Right forelimb (tissue), 1 donor: ENCODE measurements around the gene ATG9A.

Experiments used
- DNase-seq: peaks from one replicate; pipeline ENCODE4 v3.0.0-alpha.2; 2018

Gene ATG9A

GRCh38 chr2:219175928-219176817 lies 53.3 kb downstream of the ATG9A start:
- no peak for DNase-seq

DNA sequence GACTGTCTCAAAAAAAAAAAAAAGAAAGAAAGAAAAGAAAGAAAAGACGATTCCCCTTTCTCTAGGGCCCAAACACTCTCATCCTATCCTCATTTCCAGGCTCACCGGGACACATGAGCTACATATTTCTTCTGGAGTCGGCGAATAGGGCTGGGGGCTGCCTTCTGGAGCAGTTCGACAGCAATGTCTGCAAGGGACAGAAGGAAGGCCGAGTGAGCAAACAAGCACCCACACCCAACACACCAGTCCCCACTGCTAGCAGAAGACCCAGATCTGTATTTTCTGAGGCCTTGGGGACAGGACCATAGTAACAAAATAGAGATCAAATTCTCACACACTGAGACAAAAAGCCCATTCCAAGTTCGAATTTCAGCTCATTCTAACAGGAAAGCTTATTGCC lies 54.0 kb downstream of the ATG9A start:
- DNase-seq: no peak

DNA sequence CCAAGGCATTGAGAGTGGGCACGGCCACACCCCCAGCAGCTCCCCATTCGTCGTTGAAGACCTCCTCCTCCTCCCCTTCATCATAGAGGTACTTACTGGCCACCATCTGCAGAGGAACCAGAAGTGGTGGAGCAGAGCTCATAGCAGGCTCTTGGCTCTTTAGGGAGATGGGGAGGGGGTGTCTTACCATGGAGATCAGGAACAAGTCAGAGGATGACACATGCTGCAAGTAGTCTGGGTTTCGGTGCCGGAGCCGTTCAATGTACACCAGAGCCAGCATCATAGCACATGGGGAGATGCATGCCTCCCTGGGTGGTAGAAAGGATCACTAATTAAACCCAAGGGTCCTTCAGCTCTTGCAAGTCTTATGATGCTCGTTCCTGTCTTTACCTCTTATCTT lies 54.6 kb downstream of the ATG9A start:
- no peak for DNase-seq

DNA sequence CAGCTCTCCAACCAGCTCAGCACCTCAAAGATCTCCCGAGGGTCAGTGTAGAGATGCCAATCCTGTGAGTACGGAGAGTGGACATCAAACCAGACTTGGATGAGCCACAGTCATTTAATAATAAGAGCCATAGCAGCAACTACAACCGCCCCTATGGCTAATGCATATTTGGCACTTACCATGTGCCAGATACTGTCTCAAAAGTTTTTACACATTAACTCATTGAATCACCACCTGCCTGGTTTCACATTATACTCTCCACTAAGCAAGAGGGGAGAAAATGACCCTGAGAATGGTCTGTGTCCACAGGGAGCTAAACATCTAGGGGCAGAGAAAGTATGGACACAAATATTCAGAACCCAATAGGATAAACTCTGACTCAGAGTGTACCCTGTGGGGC lies 55.3 kb downstream of the ATG9A start:
- DNase-seq: no peak

- no peak for DNase-seq
Observed at GRCh38 chr2:219173176-219173575, 56.3 kb downstream of the ATG9A start.

DNA sequence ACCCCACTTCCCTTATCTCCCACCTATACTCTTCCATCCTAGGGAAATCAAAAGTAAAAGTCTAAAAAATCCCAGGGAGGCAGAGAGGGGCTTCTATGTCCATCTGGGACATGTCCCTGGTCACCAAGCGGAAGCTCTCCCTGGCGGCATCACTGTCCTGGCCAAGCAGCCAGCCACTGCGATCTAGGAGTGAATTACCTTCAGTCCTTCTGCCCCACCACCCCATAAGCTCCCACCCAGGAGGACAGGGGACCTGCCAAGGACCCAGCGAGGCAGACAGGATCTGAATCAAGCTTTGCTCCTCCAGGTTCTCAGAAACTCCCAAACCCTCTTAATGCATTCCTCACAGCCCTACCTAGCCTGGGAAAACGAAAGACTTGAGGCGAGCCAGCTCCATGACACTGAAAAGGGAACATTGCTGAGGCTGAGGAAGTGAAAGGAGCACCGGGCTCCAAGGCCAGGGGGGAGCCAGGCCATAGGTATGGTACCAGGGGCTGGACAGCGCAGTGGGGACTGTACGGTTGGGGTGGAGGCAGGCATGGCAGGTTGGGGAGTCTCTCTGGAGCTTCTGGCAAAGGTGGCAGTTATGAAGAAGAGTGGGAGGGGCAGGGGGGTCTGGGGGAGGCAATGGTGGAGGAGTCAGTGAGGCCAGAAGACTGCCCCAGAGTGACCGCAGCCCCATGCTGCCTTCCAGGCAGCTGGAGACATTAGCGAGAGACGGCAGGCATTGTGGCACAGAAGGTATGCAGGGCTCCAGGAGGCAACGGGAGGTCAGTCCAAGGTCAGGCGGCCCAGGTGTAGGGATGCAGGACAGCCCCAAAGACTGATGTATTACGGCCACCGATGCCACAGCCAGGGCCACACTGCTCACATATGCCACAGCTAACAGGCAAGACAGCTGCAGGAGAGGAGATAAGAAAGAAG lies 56.9 kb downstream of the ATG9A start:
- no peak for DNase-seq

DNA sequence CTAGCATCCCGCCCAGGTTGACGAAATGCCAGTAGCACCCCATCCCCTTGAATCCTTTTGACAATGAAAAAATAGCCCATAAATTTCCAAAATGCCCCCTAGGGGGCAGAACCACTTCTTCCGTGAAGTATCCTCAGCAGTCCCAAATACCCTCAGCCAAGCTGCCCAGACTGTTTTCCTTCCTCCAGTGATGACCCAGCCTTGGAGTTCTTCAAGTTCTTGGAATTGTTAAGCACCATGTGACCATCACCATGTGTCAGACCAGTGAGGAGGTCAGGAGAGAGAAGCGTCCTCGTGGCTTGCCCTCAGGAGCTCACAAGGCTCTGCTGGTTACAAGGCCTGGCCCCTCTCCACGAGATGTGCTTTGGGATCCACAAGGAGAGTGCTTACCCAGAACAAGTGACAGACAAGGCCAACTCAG lies 58.2 kb downstream of the ATG9A start:
- no peak for DNase-seq

DNA sequence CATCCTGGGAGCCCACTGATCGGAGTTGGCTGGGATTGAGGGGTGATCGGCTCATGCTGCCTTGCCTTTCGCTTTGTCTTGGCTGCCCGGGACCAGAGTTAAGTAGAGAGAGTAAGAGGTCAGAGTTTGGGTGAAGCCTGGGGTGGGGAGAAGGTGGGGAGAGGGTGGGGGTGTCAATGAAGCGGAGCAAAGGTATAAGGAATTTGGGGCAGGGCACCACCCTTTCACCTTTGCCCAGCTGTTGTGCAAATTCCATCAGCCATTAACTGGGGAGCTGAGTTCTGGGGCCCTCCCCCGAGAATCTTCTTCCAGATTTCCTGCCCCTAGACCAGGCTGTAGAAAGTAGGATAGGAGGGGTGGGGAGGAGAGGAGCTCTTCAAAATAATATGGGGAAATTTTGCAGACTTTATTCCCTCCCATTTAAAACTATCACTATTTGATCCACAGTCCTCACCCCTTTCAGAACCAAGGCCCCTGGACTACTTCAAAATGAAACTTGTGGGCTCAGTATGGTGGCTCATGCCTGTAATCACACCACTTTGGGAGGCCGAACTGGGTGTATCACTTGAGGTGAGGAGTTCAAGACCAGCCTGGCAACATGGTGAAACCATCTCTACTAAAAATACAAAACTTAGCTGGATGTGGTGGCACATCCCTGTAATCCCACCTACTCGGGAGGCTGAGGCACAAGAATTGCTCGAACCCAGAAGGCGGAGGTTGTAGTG lies 59.3 kb downstream of the ATG9A start, which contains the start of gene SLC23A3:
TSS of gene SLC23A3 (minus strand) at position 100 of the 725 bp plus-strand sequence. CDS start at position 55, 45 bp downstream.
- DNase-seq: no peak
